Esophagus squamous epithelium (tissue), 4 donors: ENCODE data around the gene TPK1.

Experiments used
- POLR2A ChIP-seq, 4 donors: fragments of 450-650 bp; IDR thresholded peaks; one replicate each; pipeline ENCODE4 v1.6.1; 2017; ENCODE audit warnings: antibody characterized with exemption in 4 of 4, mild to moderate bottlenecking in 4 of 4, moderate library complexity in 3 of 4
- TF ChIP-seq, protein P1 (sequence below), 6 experiments: fragments of 450-650 bp in 4 of 6; fragments of 200-600 bp in 2 of 6; sonication (generic) in 2 of 6; IDR thresholded peaks; one replicate each; pipeline ENCODE4 v1.5.1; 2016 to 2019; ENCODE audit warnings: antibody characterized with exemption in 6 of 6, mild to moderate bottlenecking in 4 of 6, moderate library complexity in 4 of 6

DNA sequence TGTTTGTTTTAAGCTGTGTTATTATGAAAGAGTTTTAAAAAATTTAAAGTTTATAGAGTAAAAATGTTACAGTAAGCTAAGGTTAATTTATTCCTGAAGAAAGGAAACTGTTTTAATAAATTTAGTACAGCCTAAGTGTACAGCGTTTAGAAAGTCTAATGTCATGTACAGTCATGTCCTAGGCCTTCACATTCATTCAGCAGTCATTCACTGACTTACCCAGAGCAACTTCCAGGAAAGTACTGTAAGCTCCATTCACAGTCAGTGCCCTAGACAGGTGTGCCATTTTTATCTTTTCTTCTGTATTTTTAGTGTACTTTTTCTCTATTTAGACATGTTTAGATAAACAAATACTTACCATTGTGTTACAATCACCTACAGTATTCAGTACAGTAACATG lies 126.8 kb downstream of the TPK1 start:
- TF ChIP-seq, protein P1, sequence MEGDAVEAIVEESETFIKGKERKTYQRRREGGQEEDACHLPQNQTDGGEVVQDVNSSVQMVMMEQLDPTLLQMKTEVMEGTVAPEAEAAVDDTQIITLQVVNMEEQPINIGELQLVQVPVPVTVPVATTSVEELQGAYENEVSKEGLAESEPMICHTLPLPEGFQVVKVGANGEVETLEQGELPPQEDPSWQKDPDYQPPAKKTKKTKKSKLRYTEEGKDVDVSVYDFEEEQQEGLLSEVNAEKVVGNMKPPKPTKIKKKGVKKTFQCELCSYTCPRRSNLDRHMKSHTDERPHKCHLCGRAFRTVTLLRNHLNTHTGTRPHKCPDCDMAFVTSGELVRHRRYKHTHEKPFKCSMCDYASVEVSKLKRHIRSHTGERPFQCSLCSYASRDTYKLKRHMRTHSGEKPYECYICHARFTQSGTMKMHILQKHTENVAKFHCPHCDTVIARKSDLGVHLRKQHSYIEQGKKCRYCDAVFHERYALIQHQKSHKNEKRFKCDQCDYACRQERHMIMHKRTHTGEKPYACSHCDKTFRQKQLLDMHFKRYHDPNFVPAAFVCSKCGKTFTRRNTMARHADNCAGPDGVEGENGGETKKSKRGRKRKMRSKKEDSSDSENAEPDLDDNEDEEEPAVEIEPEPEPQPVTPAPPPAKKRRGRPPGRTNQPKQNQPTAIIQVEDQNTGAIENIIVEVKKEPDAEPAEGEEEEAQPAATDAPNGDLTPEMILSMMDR (IDR thresholded peaks at IDR 0.05) = no peak
- TF ChIP-seq POLR2A (IDR thresholded peaks at IDR 0.05) = no peak
